Head of caudate nucleus (tissue), 42 donors: Measurements from ENCODE around the gene ATXN10.

Experiments used
- DNase-seq, 42 donors: peaks; one replicate each; pipeline versions ENCODE4 v3.0.0 to v3.0.0-alpha.2; 2020 to 2021; ENCODE audit warnings: mixed read lengths in 7 of 42
- intact Hi-C: fragments of 100-400 bp; cut with DNase I; formaldehyde crosslinking; loops from one replicate; pipeline ENCODE4 v1.15.0; 2022

The ATXN10 gene

GRCh38 chr22:45735273-45735672, 63.6 kb downstream of the ATXN10 start:
- DNase-seq = no peak
- intact Hi-C loops = no loop called here

GRCh38 chr22:45738206-45738605, 66.6 kb downstream of the ATXN10 start:
- intact Hi-C loops = no loop called here
- no peak for DNase-seq

GRCh38 chr22:45740236-45740635, 68.6 kb downstream of the ATXN10 start:
- intact Hi-C loops = no loop called here
- no peak for DNase-seq

- intact Hi-C loops = no loop called here
- no peak for DNase-seq
Observed at GRCh38 chr22:45742866-45743450, 71.3 kb downstream of the ATXN10 start.

GRCh38 chr22:45743687-45744086, 72.1 kb downstream of the ATXN10 start:
- intact Hi-C loops = no loop called here
- DNase-seq = no peak

GRCh38 chr22:45744442-45744841, 72.8 kb downstream of the ATXN10 start:
- DNase-seq = no peak
- intact Hi-C loops = no loop called here

GRCh38 chr22:45750626-45751025, 79.0 kb downstream of the ATXN10 start:
- intact Hi-C loops = no loop called here
- DNase-seq = no peak

GRCh38 chr22:45752036-45752435, 80.4 kb downstream of the ATXN10 start:
- intact Hi-C loops = no loop called here
- no peak for DNase-seq

- intact Hi-C loops = no loop called here
- no peak for DNase-seq
Observed at GRCh38 chr22:45754822-45755221, 83.2 kb downstream of the ATXN10 start.

GRCh38 chr22:45756558-45756957, 84.9 kb downstream of the ATXN10 start:
- intact Hi-C loops = no loop called here

GRCh38 chr22:45757068-45757467, 85.4 kb downstream of the ATXN10 start:
- DNase-seq = peak in 41 of 42 donors; percentile 13 to 74 (median 39)
- intact Hi-C loops = no loop called here

More at GRCh38 chr22:45756558-45756957, 84.9 kb downstream of the ATXN10 start:
- no peak for DNase-seq

GRCh38 chr22:45757936-45758335, 86.3 kb downstream of the ATXN10 start:
- intact Hi-C loops = no loop called here
- peak in 1 of 42 donors; percentile 23 for DNase-seq

GRCh38 chr22:45758603-45759002, 87.0 kb downstream of the ATXN10 start:
- intact Hi-C loops = no loop called here
- no peak for DNase-seq

- intact Hi-C loops = no loop called here
- DNase-seq = no peak
Observed at GRCh38 chr22:45760682-45761081, 89.0 kb downstream of the ATXN10 start.

GRCh38 chr22:45762545-45763235, 91.1 kb downstream of the ATXN10 start:
- intact Hi-C loops = no loop called here

GRCh38 chr22:45763236-45763624, 91.6 kb downstream of the ATXN10 start:
- no peak for DNase-seq
- intact Hi-C loops = no loop called here

More at GRCh38 chr22:45762545-45763235, 91.1 kb downstream of the ATXN10 start:
- no peak for DNase-seq

GRCh38 chr22:45768490-45768889, 96.9 kb downstream of the ATXN10 start:
- no peak for DNase-seq
- intact Hi-C loops = no loop called here

- intact Hi-C loops = no loop called here
- DNase-seq = no peak
Observed at GRCh38 chr22:45769569-45770210, 98.1 kb downstream of the ATXN10 start.

GRCh38 chr22:45770506-45770905, 98.9 kb downstream of the ATXN10 start:
- intact Hi-C loops = no loop called here
- no peak for DNase-seq

GRCh38 chr22:45771057-45771456, 99.4 kb downstream of the ATXN10 start:
- DNase-seq = no peak
- intact Hi-C loops = no loop called here

GRCh38 chr22:45771711-45772110, 100.1 kb downstream of the ATXN10 start:
- intact Hi-C loops = no loop called here

More at GRCh38 chr22:45771711-45772110, 100.1 kb downstream of the ATXN10 start:
- DNase-seq = no peak
